IPS DF 19.7 (cell line): ENCODE data around the gene AGAP3.

Experiments
- DNase-seq: peaks from one replicate; pipeline ENCODE4 v3.0.0-alpha.2; 2013; ENCODE audit warnings: low read depth, low spot score

The AGAP3 gene

DNA sequence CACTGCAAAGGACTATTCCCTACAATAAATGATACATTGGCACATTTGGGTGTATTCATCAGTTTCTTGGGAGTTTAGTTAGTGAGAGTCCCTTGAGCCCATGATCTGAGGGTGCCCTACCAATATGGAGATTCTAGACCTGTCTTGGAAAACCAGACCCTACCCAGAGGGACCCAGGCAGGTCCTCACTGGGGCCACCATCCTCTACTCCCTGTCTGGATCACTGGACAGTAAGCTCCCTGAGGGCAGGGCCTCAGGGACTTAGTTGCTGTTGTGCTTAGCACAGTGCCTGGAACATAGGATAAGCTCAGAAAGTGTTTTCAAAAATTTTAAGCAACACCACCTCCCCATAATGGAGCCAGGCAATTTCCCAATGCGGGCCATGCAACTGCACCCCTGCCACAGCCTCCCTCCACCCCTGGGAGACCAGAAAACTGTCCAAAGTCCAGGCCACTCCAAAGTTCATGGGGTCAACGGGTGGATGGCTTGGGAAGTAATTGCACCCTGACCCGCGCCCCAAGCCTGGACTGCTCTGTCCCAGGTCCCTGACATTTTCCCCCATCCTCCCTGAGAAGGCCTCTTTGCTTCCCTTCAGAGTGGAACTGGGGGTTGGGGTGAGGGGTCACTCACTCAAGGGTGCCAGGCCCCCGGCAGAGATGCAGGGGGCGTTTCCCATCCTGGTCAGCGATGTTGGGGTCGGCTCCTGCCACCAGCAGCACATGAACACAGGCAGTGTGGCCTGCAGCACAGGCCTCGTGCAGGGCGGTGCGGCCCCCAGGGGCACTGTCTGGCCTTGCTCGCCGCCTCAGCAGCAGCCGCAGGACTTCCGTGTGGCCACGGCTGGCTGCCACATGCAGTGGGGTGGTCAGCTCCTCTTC, 99.7 kb downstream of the AGAP3 start:
- no peak for DNase-seq

DNA sequence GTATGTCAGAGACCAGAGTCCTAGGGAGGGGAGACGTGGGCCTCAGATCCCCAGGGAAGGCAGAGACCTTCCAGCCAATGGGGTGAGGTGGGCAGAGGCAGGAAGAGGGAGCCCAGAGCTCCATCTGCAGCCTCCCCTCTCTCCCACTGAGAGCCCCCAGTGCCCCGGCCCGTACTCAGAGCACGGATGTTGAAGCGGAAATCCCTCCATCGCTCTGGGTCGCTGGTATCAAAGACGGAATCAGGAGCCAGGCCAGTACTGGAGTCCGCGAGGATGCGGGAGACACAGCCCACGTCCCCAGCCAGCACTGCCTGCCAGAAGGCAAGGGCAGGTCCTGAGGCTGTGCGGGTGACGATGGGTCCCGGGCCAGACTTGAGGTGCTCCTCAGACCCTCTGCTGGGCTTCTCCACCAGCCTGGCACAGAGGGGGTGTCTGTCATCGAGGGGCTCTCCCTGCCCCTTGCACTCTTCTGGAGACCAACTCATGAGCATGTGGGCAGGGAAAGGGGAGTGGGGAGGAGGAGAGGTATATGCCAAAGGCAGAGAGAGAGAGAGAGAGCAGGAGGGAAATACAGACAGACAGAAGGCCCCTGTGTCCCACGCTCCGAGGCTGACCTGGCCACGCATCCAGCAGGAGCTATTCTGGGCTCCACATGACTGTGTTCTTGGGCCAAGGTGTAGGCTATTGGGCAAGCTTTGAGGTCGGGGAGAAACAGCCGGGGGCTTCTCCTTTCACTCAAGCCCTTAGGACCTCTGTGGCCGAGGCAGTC, 100.5 kb downstream of the AGAP3 start, which contains the start of gene ASB10:
Gene ASB10, minus strand, starts transcription at position 611 of the 769 bp plus-strand sequence. Its CDS starts 120 bp downstream, at position 491.
- DNase-seq: no peak

DNA sequence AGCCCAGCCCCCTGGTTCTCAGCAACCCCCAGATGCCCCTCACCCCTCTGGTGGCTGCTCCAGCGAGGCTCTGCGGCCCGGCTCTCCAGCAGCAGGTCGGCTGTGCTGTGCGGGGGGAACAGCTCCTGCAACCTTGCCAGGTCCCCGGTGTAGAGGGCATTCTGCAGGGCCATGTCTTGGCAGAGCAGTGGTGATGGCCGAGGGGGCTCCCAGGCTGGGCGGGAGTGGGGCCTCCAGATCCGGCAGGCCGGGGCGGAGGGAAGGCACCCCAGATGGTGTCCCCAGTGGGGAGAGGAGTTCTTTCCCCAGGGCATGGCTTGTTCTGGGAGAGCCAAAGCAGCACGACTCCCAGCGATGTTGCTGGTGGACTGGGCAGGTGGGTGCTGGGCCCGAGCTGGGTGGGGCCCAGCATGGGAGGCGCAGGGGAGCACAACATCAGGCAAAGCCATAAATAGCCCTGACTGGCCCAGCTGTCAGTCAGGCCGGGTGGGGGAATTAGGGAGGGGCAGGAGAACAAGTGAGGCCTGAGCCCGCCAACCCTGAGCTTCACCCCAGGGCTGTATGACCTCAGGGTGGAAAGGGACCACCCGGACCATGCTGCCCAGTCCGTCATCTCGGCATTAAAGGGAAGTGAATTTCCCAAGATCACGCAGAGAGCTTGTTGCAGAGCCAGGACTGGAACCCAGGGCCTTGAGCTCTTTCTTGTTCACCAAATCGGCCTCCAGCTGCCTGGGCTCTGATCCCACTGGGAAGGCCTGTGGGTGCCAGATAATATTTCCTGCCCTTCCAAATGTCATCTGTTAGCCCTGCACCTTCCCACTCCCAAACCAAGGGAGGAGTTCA, 101.4 kb downstream of the AGAP3 start:
- no peak for DNase-seq

DNA sequence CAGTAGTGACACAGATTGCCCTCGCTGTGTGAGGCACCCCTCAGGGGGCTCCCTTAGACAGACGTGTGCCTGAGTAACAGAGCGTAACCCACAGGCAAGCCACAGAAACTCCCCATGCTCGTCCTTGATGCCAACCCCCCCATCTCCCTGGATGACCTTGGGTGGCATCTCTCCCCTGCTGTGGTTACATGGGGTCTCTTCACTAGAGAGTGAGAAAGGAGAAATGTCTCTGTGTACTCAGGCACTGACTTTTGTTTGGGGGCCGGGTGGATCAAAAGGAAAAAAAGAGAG, 101.9 kb downstream of the AGAP3 start:
- no peak for DNase-seq

DNA sequence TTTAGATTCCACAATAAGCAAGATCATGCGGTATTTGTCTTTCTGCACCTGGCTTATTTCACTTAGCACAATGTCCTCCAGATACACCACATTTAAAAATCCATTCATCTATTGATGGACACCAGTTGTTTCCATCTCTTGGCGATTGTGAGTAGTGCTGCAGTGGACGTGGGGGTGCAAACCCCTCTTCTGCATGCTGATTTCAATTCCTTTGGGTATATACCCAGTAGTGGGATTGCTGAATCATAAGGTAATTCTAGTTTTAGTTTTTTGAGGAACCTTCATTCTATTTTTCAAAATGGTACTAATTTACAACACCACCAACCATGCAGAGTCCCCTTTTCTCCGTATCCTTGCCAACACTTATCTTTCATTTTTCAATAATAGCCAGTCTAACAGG, 102.8 kb downstream of the AGAP3 start:
- DNase-seq: no peak

DNA sequence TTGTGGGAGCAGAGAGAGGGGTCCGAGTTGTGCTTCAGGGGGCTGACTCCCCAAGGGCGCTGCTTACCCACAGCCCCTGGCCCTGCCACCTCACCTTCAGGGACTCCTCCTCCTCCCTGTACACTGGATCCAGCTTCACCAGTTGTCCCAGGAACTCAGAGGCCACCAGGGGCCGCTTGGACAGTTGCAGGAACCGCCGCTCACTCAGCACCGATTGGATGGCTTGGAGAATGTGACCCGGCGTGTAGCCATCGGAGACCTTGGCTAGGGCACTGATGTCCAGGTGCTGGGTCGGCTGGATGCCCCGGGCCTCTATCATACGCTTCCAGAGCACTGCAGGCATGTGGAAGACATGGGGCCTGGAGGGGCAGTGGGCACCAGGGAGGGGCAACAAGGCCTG, 105.3 kb downstream of the AGAP3 start:
- no peak for DNase-seq

DNA sequence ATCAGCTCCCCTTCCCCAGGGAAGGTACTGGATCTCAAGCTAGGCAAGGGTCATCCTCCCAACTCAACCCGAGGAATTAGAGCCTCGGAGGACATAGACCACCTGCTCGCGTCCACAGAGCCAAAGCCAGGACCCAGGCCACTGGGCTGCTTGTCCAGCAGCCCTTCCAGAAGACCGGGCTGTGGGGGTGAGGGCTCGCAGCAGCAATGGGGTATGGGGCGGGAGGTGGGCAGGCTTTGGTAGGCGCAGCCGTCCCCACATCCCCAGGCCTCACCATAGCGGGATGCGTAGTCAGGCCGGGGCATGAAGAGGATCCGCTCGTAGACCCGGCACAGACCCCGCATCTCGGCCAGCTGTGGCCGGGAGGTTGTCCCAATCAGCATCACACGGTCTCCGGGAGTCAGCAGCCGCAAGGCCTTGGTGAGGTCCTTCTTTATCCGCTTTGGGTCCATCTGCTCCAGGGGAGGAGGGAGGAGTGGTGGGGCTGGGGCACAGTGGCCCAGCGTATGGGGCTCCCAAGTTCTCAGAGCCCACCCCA, 105.8 kb downstream of the AGAP3 start:
- DNase-seq: no peak

DNA sequence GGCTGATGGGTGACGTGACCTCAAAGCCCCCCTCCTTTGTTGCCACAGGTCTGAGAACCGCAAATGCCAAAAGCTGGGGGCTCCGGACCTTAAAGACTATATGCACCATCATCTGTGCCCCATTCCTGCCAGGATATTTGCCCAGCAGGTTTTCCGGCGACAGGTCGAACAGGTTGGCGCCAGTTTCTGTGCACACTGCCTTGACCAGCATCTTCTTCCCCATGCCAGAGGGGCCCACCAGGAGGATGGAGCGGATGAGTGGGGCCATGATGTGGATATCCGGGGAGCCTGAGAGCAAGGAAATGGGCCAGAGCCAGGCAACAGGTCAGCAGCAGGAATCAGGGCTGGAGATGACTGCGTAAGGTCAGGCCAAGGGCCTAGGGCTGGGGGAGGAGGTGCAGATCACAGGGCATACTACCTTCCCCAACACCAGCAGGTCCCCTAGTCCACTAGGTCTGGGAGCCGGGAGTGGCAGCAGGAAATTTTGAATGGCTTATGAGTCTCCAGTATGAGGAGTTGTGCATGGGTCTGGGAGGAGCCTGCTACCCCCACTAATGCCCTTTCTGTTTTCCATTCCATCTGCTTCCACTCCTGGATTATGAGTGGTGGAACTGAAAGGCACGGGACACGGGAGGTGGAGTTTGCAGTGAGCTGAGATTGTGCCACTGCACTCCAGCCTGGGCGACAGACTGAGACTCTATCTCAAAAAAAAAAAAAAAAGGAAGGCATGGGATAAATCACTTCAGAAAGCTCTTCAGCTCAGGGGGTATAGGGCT, 107.1 kb downstream of the AGAP3 start:
- DNase-seq: no peak
